Peyer's patch (tissue), 4 donors: Measurements from ENCODE around the gene BICRAL. TPM values are rescaled to one million over a fixed set of nuclear protein-coding genes. Genes with fewer than 3 reads are reported as not detected.
"Not testable (repeated sequence)": the region's sequence is repeated elsewhere in the genome, so short reads cannot be mapped to it uniquely, and the experiment has no call there.

Experiments
- DNase-seq, 3 donors: peaks; one replicate each; pipeline ENCODE4 v3.0.0-alpha.2; 2017 to 2019
- H3K27ac ChIP-seq, 4 donors: fragments of 200-600 bp; sonication (generic); one replicate each; pipeline ENCODE4 v1.5.1; 2016 to 2019
- H3K27me3 ChIP-seq, 2 donors: fragments of 200-600 bp; sonication (generic); one replicate each; pipeline ENCODE4 v1.5.1; 2019
- H3K36me3 ChIP-seq, 3 donors: fragments of 200-600 bp; sonication (generic); one replicate each; pipeline ENCODE4 v1.5.1; 2016 to 2019
- H3K4me1 ChIP-seq, 4 donors: fragments of 200-600 bp; sonication (generic); one replicate each; pipeline ENCODE4 v1.5.1; 2016 to 2019
- H3K4me3 ChIP-seq, 4 donors: fragments of 200-600 bp; sonication (generic); 1 replicate in 3 of 4; 2 replicates in 1 of 4; pipeline ENCODE4 v1.5.1; 2016 to 2019; ENCODE audit warnings: mild to moderate bottlenecking in 1 of 4
- H3K9me3 ChIP-seq, 4 donors: fragments of 200-600 bp; sonication (generic); one replicate each; pipeline ENCODE4 v1.5.1; 2016 to 2019; ENCODE audit warnings: mild to moderate bottlenecking in 1 of 4
- CTCF ChIP-seq, 6 experiments: fragments of 450-650 bp in 4 of 6; fragments of 200-600 bp in 2 of 6; sonication (generic) in 1 of 6; IDR thresholded peaks; one replicate each; pipeline ENCODE4 v1.5.1; 2017 to 2019; ENCODE audit warnings: antibody characterized with exemption in 6 of 6, mild to moderate bottlenecking in 3 of 6, moderate library complexity in 1 of 6
- POLR2A ChIP-seq, 2 donors: fragments of 450-650 bp; IDR thresholded peaks; one replicate each; pipeline ENCODE4 v1.5.1; 2017; ENCODE audit warnings: antibody characterized with exemption in 2 of 2, mild to moderate bottlenecking in 2 of 2, moderate library complexity in 2 of 2
- total RNA-seq, 4 donors: library from RNA; depleted of rRNA; stranded (reverse); fragments of >200 nt; gene quantifications; one replicate each; pipeline ENCODE4 v1.1.0, GENCODE V29; 2016

BICRAL gene
- total RNA-seq, 4 donors from 2014 or later, result 15.3 to 20.1 (median 17.1) TPM

- H3K36me3 ChIP-seq, result peaks cover 0 to 60% (median 4%) of the 10 kb centered on the region in 3 donors
Observed at GRCh38 chr6:42885702-42886101, 103.8 kb downstream of the BICRAL start.

GRCh38 chr6:42888201-42888600, 106.3 kb downstream of the BICRAL start:
- not testable (repeated sequence) for H3K9me3 ChIP-seq, H3K27me3 ChIP-seq, DNase-seq, H3K4me3 ChIP-seq, H3K27ac ChIP-seq
- Histone ChIP-seq H3K4me1 (peaks cover 0 to 14% (median 3%) of the 10 kb centered on the region in 4 donors), H3K36me3 (peaks cover 0 to 39% (median 4%) of the 10 kb centered on the region in 3 donors)

More at GRCh38 chr6:42885702-42886101, 103.8 kb downstream of the BICRAL start:
- DNase-seq, result no peak
- peaks cover 0 to 21% (median 0%) of the 10 kb centered on the region in 4 donors for H3K4me1 ChIP-seq
- H3K4me3 ChIP-seq, result no peak overlapping the region
- no peaks in the 10 kb centered on the region for H3K9me3 ChIP-seq
- no peak overlapping the region for H3K27ac ChIP-seq
- no peak for TF ChIP-seq CTCF (IDR thresholded peaks at IDR 0.05)
- no peak for TF ChIP-seq POLR2A (IDR thresholded peaks at IDR 0.05)
- H3K27me3 ChIP-seq, result no peaks in the 10 kb centered on the region

- Histone ChIP-seq H3K36me3 (peaks cover 0 to 23% (median 4%) of the 10 kb centered on the region in 3 donors), H3K4me3 (peak overlapping the region; percentile 67 to 99 (median 73)), H3K27ac (peak overlapping the region; percentile 82 to 96 (median 92)), H3K9me3 (no peaks in the 10 kb centered on the region), H3K4me1 (peaks cover 0 to 14% (median 4%) of the 10 kb centered on the region in 4 donors), H3K27me3 (no peaks in the 10 kb centered on the region)
- no peak for DNase-seq
- TF ChIP-seq CTCF (IDR thresholded peaks at IDR 0.05) (no peak), POLR2A (IDR thresholded peaks at IDR 0.05) (no peak)
Observed at GRCh38 chr6:42889815-42890214, 108.0 kb downstream of the BICRAL start.

- H3K36me3 ChIP-seq, result peaks cover 0 to 16% (median 4%) of the 10 kb centered on the region in 3 donors
- peak overlapping the region; percentile 67 to 99 (median 73) for H3K4me3 ChIP-seq
- H3K9me3 ChIP-seq, result no peaks in the 10 kb centered on the region
- DNase-seq, result peak; percentile 91 to 96 (median 93)
- TF ChIP-seq CTCF (IDR thresholded peaks at IDR 0.05) (no peak), POLR2A (IDR thresholded peaks at IDR 0.05) (peak; percentile 74 to 75)
- peak overlapping the region; percentile 82 to 96 (median 92) for H3K27ac ChIP-seq
- no peaks in the 10 kb centered on the region for H3K27me3 ChIP-seq
- peaks cover 0 to 14% (median 4%) of the 10 kb centered on the region in 4 donors for H3K4me1 ChIP-seq
Observed at GRCh38 chr6:42890311-42891198, 108.7 kb downstream of the BICRAL start.

GRCh38 chr6:42891199-42891722, 109.4 kb downstream of the BICRAL start:
- H3K4me3 ChIP-seq, result peak overlapping the region; percentile 67 to 99 (median 73)

GRCh38 chr6:42894041-42894828, 112.4 kb downstream of the BICRAL start:
- Histone ChIP-seq H3K27ac (peak overlapping the region in 1 of 4 donors; percentile 71), H3K4me1 (peaks cover 0 to 14% (median 4%) of the 10 kb centered on the region in 4 donors)
- not testable (repeated sequence) for H3K36me3 ChIP-seq, H3K27me3 ChIP-seq, H3K4me3 ChIP-seq, H3K9me3 ChIP-seq
- peak in 2 of 3 donors; percentile 54 to 62 for DNase-seq

More at GRCh38 chr6:42891199-42891722, 109.4 kb downstream of the BICRAL start:
- no peaks in the 10 kb centered on the region for H3K9me3 ChIP-seq
- peaks cover 0 to 9% (median 0%) of the 10 kb centered on the region in 3 donors for H3K36me3 ChIP-seq
- TF ChIP-seq POLR2A (IDR thresholded peaks at IDR 0.05), result no peak
- TF ChIP-seq CTCF (IDR thresholded peaks at IDR 0.05), result no peak
- peaks cover 0 to 14% (median 4%) of the 10 kb centered on the region in 4 donors for H3K4me1 ChIP-seq
- H3K27ac ChIP-seq, result peak overlapping the region; percentile 82 to 96 (median 92)
- H3K27me3 ChIP-seq, result no peaks in the 10 kb centered on the region
- DNase-seq, result no peak
